Kidney (tissue), 14 donors: Measurements from ENCODE around the gene NPR2. TPM values are rescaled to one million over a fixed set of nuclear protein-coding genes. Genes with fewer than 3 reads are reported as not detected.
A peak's percentile ranks its signal among the peaks of the same experiment; 100 is the strongest.

ENCODE experiments used
- DNase-seq, 5 donors: peaks; one replicate each; pipeline ENCODE4 v3.0.0-alpha.2; 2013 to 2020
- FAIRE-seq: peaks from 2 replicates; lab custom pipeline; 2012; peaks lifted over from hg19 to GRCh38; lab: Jason Lieb, UNC
- H3K27ac ChIP-seq, 2 donors: one replicate each; pipeline ENCODE4 v1.7.0; 2013; ENCODE audit warnings: low read depth in 2 of 2, low read length in 2 of 2, inconsistent platforms in 1 of 2
- H3K27me3 ChIP-seq: one replicate; pipeline ENCODE4 v1.7.1; 2013; ENCODE audit warnings: low read length, inconsistent platforms; ENCODE audit not compliant: control insufficient read depth, insufficient read depth
- H3K36me3 ChIP-seq, 3 donors: one replicate each; pipeline versions ENCODE4 v1.7.0 to v1.7.1; 2013; ENCODE audit warnings: low read length in 3 of 3, control low read depth in 1 of 3, inconsistent platforms in 1 of 3; ENCODE audit not compliant: insufficient read depth in 3 of 3, control insufficient read depth in 2 of 3
- H3K4me1 ChIP-seq, 3 donors: one replicate each; pipeline versions ENCODE4 v1.7.0 to v1.7.1; 2013; ENCODE audit warnings: low read length in 3 of 3, inconsistent platforms in 1 of 3, low read depth in 1 of 3; ENCODE audit not compliant: control insufficient read depth in 2 of 3, insufficient read depth in 2 of 3
- H3K4me3 ChIP-seq, 3 donors: one replicate each; pipeline versions ENCODE4 v1.7.0 to v1.8.1; 2013; ENCODE audit warnings: low read length in 3 of 3, control low read depth in 1 of 3, inconsistent platforms in 1 of 3
- H3K9ac ChIP-seq, 3 donors: one replicate each; pipeline versions ENCODE4 v1.7.0 to v1.7.1; 2013; ENCODE audit warnings: low read length in 3 of 3, control low read depth in 1 of 3, inconsistent platforms in 1 of 3
- H3K9me3 ChIP-seq, 3 donors: one replicate each; pipeline versions ENCODE4 v1.7.0 to v1.7.1; 2013; ENCODE audit warnings: low read length in 3 of 3, control low read depth in 1 of 3, inconsistent platforms in 1 of 3; ENCODE audit not compliant: control insufficient read depth in 2 of 3, insufficient read depth in 1 of 3
- intact Hi-C: fragments of 100-400 bp; cut with DNase I; formaldehyde crosslinking; loops from one replicate; pipeline ENCODE4 v1.11.1; 2022
- polyA plus RNA-seq: library from polyadenylated mRNA; stranded (reverse); fragments of 350-450 nt; fragmentation: Illumina TruSeq; extraction: RNeasy Lipid Tissue Mini Kit (QIAGEN cat#74804); gene quantifications from one replicate; pipeline ENCODE4 v1.2.3, GENCODE V29; 2014; ENCODE audit warnings: low read depth, low replicate concordance; ENCODE audit not compliant: insufficient read depth
- total RNA-seq: library from RNA; stranded (reverse); fragmentation: NEBNext Ultra II Directional; extraction: Animal tissue kit (Norgen Biotek cat#: 25700); gene quantifications from one replicate; pipeline ENCODE4 v1.2.1, GENCODE V29; 2021
- TF ChIP-seq, protein P1 (sequence below): IDR thresholded peaks from 3 replicates; pipeline ENCODE4 v1.5.1; 2012; ENCODE audit warnings: mild to moderate bottlenecking, moderate library complexity, borderline replicate concordance; ENCODE audit not compliant: insufficient read depth; ENCODE audit errors: extremely low read depth
- donor health status: control.
- donor health status: control.
- donor health status: control.
- donor health status: control.
- donor health status: control.
- donor health status: DM: yes; HTN: yes; CAD: no.
- donor health status: Normal renal cell carcinoma (clear cell type).

NPR2 gene
- total and polyA plus RNA-seq, 2 donors from 2014 or later, result 11.4 to 17.0 TPM

DNA sequence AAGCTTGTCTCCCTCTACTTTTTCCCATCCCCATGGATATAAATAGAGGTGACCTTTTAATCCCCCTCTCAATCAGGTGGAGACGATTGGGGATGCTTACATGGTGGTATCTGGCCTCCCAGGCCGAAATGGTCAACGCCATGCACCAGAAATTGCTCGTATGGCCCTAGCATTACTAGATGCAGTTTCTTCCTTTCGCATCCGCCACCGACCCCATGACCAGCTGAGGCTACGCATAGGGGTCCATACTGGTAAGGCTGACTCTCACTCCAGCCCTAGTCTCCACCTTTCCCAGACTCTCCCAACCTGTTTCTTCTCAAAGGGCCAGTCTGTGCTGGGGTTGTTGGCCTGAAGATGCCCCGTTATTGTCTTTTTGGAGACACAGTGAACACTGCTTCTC lies 17.0 kb downstream of the NPR2 start:
- FAIRE-seq (no peak), DNase-seq (peak in 1 of 5 donors; percentile 8)
- H3K36me3 ChIP-seq, result peaks cover 0 to 18% (median 9%) of the 10 kb centered on the region in 3 donors
- intact Hi-C loops, result no loop called here
- H3K4me1 ChIP-seq, result peaks cover 0 to 16% (median 12%) of the 10 kb centered on the region in 3 donors
- H3K27ac ChIP-seq, result no peak overlapping the region
- H3K9me3 ChIP-seq, result no peaks in the 10 kb centered on the region
- no peak overlapping the region for H3K9ac ChIP-seq
- H3K27me3 ChIP-seq, result no peaks in the 10 kb centered on the region
- TF ChIP-seq, protein P1, sequence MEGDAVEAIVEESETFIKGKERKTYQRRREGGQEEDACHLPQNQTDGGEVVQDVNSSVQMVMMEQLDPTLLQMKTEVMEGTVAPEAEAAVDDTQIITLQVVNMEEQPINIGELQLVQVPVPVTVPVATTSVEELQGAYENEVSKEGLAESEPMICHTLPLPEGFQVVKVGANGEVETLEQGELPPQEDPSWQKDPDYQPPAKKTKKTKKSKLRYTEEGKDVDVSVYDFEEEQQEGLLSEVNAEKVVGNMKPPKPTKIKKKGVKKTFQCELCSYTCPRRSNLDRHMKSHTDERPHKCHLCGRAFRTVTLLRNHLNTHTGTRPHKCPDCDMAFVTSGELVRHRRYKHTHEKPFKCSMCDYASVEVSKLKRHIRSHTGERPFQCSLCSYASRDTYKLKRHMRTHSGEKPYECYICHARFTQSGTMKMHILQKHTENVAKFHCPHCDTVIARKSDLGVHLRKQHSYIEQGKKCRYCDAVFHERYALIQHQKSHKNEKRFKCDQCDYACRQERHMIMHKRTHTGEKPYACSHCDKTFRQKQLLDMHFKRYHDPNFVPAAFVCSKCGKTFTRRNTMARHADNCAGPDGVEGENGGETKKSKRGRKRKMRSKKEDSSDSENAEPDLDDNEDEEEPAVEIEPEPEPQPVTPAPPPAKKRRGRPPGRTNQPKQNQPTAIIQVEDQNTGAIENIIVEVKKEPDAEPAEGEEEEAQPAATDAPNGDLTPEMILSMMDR, result no peak
- H3K4me3 ChIP-seq, result no peak overlapping the region

- Histone ChIP-seq H3K27ac (no peak overlapping the region), H3K27me3 (no peaks in the 10 kb centered on the region), H3K9ac (no peak overlapping the region), H3K36me3 (peaks cover 0 to 16% (median 9%) of the 10 kb centered on the region in 3 donors), H3K9me3 (no peaks in the 10 kb centered on the region), H3K4me1 (peaks cover 0 to 27% (median 17%) of the 10 kb centered on the region in 3 donors), H3K4me3 (no peak overlapping the region)
- no peak for FAIRE-seq
- intact Hi-C loops, result no loop called here
- DNase-seq, result peak in 1 of 5 donors; percentile 55
- TF ChIP-seq, protein P1, result no peak
These were observed 18.7 kb downstream of the NPR2 start for GRCh38 chr9:35810122-35810521.

- TF ChIP-seq, protein P1, result no peak
- DNase-seq (peak in 1 of 5 donors; percentile 56), FAIRE-seq (no peak)
- H3K4me1 ChIP-seq, result peaks cover 0 to 27% (median 17%) of the 10 kb centered on the region in 3 donors
- peaks cover 0 to 9% (median 9%) of the 10 kb centered on the region in 3 donors for H3K36me3 ChIP-seq
- intact Hi-C loops, result no loop called here
- H3K4me3 ChIP-seq, result peak overlapping the region; percentile 82 to 93 (median 82)
- H3K27ac ChIP-seq, result no peak overlapping the region
- no peaks in the 10 kb centered on the region for H3K9me3 ChIP-seq
- no peaks in the 10 kb centered on the region for H3K27me3 ChIP-seq
- H3K9ac ChIP-seq, result peak overlapping the region; percentile 48 to 77 (median 70)
These were observed 20.1 kb downstream of the NPR2 start for GRCh38 chr9:35811381-35812024.
